Omental fat pad (tissue), 4 donors: ENCODE data around the gene CDC42BPB. TPM values are rescaled to one million over a fixed set of nuclear protein-coding genes. Genes with fewer than 3 reads are reported as not detected.

Source experiments
- ATAC-seq: fragments of 150-250 bp; one replicate; pipeline ENCODE4 v1.9.1; 2016; ENCODE audit warnings: mild to moderate bottlenecking, moderate library complexity; ENCODE audit not compliant: low FRiP score
- DNase-seq: peaks from one replicate; pipeline ENCODE4 v3.0.0-alpha.2; 2019; ENCODE audit warnings: low spot score
- total RNA-seq, 4 donors: library from RNA; depleted of rRNA; stranded (reverse); fragments of >200 nt; gene quantifications; one replicate each; pipeline ENCODE4 v1.1.0, GENCODE V29; 2016
- TF ChIP-seq, protein P1 (sequence below), 3 donors: fragments of 450-650 bp; IDR thresholded peaks; one replicate each; pipeline ENCODE4 v1.5.1; 2016 to 2017; ENCODE audit warnings: antibody characterized with exemption in 3 of 3, mild to moderate bottlenecking in 3 of 3, moderate library complexity in 2 of 3

Gene CDC42BPB
- total RNA-seq, 4 donors from 2014 or later = 63.7 to 131 (median 113) TPM

- TF ChIP-seq, protein P1, sequence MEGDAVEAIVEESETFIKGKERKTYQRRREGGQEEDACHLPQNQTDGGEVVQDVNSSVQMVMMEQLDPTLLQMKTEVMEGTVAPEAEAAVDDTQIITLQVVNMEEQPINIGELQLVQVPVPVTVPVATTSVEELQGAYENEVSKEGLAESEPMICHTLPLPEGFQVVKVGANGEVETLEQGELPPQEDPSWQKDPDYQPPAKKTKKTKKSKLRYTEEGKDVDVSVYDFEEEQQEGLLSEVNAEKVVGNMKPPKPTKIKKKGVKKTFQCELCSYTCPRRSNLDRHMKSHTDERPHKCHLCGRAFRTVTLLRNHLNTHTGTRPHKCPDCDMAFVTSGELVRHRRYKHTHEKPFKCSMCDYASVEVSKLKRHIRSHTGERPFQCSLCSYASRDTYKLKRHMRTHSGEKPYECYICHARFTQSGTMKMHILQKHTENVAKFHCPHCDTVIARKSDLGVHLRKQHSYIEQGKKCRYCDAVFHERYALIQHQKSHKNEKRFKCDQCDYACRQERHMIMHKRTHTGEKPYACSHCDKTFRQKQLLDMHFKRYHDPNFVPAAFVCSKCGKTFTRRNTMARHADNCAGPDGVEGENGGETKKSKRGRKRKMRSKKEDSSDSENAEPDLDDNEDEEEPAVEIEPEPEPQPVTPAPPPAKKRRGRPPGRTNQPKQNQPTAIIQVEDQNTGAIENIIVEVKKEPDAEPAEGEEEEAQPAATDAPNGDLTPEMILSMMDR (IDR thresholded peaks at IDR 0.05) = no peak
- ATAC-seq = no peak
- no peak for DNase-seq
Observed at GRCh38 chr14:102939329-102939728, 118.0 kb downstream of the CDC42BPB start.

DNA sequence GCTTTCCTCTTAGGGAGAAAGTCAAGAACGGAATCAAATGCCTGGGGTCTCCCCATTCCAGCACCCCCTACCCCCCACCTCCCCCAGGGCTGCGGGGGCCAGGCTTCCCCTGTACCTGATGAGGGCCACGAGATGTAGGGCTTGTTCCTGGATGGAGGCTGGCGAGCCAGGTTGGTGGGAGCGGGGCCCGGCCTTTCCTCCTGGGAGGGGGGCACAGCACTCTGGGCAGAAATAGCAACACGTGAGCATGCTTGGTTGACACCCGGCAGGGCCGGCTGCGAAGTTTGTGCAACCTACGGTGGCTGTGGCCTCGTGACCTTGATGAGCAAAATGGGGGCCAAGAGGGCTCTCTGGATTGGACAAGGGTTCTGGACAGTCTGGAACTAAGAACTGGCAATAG lies 119.2 kb downstream of the CDC42BPB start:
- no peak for DNase-seq
- ATAC-seq = no peak

DNA sequence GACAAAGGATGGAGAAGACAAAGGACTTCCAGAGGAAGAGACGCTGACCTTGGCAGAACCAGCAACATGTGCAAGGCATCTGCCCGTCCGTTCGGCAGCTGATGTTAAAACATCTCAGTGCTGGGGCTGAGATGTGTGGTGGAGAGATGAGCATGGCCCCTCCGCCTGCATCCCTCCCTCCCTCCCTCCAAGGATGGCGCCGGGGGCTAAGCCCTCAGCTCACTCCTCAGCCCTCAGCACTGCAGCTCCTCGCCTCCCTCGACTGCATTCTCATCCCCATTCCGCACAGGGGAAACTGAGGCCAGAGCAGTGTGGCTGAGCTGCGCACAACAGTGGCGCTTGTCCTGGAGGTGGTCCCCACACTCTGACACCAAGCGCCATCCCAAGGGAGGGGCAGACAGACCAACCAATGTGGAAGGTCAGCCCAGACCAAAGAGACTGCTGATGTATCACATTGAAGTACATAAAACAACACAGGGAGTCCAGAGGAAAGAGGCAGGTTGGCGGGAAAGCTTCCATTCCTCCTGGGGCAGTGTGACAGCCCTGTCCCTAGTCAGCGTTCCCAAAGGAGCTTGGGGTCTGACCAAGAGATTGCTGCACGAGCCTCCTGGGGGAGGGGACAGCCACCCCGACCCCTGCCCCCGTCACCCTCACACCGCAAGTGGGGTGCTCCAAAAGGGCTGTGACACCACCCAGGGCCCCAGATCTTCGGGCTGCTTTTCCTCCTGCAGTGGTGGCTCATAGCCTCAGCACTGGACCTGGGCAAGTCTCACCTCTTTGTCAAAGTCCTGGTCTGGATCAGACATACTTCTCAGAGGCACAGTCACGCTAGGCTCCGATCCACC lies 119.8 kb downstream of the CDC42BPB start:
- TF ChIP-seq, protein P1 (IDR thresholded peaks at IDR 0.05) = no peak
- DNase-seq = no peak
- no peak for ATAC-seq

More for the DNA sequence above, 119.2 kb downstream of the CDC42BPB start:
- TF ChIP-seq, protein P1 (IDR thresholded peaks at IDR 0.05) = no peak

DNA sequence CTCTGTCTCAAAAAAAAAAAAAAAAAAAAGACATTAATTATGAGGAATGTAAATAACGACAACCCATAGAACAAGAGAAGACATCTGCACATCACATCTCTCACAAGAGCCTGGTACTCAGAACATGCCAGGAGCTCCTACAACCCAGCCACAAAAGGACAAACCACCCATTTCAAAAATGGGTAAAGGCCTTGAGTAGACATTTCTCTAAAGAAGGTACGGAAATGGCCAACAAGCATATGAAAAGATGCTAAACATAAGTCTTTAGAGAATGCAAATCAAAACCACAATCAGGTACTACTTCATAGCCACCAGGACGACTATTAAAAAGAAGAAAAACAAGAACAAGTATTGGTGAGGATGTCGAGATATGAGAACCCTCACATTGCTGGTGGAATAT lies 121.6 kb downstream of the CDC42BPB start:
- no peak for ATAC-seq
- TF ChIP-seq, protein P1 (IDR thresholded peaks at IDR 0.05) = no peak
- DNase-seq = no peak

GRCh38 chr14:102933618-102934231 lies 123.6 kb downstream of the CDC42BPB start:
- DNase-seq (no peak), ATAC-seq (no peak)
- TF ChIP-seq, protein P1 (IDR thresholded peaks at IDR 0.05) = no peak

GRCh38 chr14:102932484-102933248 lies 124.7 kb downstream of the CDC42BPB start:
- no peak for DNase-seq
- ATAC-seq = no peak
- TF ChIP-seq, protein P1 (IDR thresholded peaks at IDR 0.05) = no peak
